IMR-90 (cell line): Measurements from ENCODE around the gene LAMB1. TPM values are rescaled to one million over a fixed set of nuclear protein-coding genes. Genes with fewer than 3 reads are reported as not detected.
A peak's percentile ranks its signal among the peaks of the same experiment; 100 is the strongest.

Experiments
- ATAC-seq: fragments of 200-7000 bp; cut with Tn5 transposase; 2 replicates; pipeline ENCODE4 v1.9.1; 2020; ENCODE audit warnings: low read depth, mild to moderate bottlenecking, moderate library complexity
- BruUV-seq: library from RNA; stranded (reverse); fragments of 400-500 nt; replicated peaks from 2 replicates; lab custom pipeline; 2021; lab: Mats Ljungman, UMichigan
- CTCF ChIA-PET: fragments of 300-600 bp; formaldehyde crosslinking; extraction: SDS; loops from one replicate; lab custom pipeline; 2021; ENCODE audit warnings: antibody characterized with exemption; lab: Yijun Ruan, JAX
- POLR2A ChIA-PET: fragments of 300-600 bp; sonication (Branson Sonifier 250); formaldehyde crosslinking; loops from one replicate; lab custom pipeline; 2022; ENCODE audit warnings: antibody characterized with exemption; ENCODE audit not compliant: unreplicated experiment; lab: Charles Lee
- DNase-seq: peaks from one replicate; pipeline ENCODE4 v3.0.0; 2013
- H2AFZ ChIP-seq: replicated peaks from 2 replicates; pipeline ENCODE3; 2013; ENCODE audit warnings: low read length, mild to moderate bottlenecking; ENCODE audit not compliant: poor library complexity
- H2AK5ac ChIP-seq: 2 replicates; pipeline ENCODE4 v1.6.1; 2013; ENCODE audit warnings: low read depth, low read length, inconsistent platforms
- H2AK9ac ChIP-seq: replicated peaks from 2 replicates; pipeline ENCODE3; 2013; ENCODE audit warnings: mild to moderate bottlenecking, low read depth, low read length, moderate library complexity; ENCODE audit not compliant: poor library complexity
- H2BK120ac ChIP-seq: 2 replicates; pipeline ENCODE4 v1.6.1; 2013; ENCODE audit warnings: low read depth, low read length, inconsistent platforms
- H2BK15ac ChIP-seq: 3 replicates; pipeline ENCODE4 v1.6.1; 2013; ENCODE audit warnings: low read depth, low read length, inconsistent platforms
- H2BK20ac ChIP-seq: 2 replicates; pipeline ENCODE4 v1.6.1; 2013; ENCODE audit warnings: low read depth, mild to moderate bottlenecking, inconsistent platforms, low read length, moderate library complexity
- H2BK5ac ChIP-seq: 2 replicates; pipeline ENCODE4 v1.6.1; 2013; ENCODE audit warnings: mild to moderate bottlenecking, low read depth, low read length, inconsistent platforms; ENCODE audit not compliant: poor library complexity, severe bottlenecking
- H3K14ac ChIP-seq: replicated peaks from 2 replicates; pipeline ENCODE4 v1.6.1; 2013; ENCODE audit warnings: low read depth, low read length, inconsistent platforms
- H3K18ac ChIP-seq: 2 replicates; pipeline ENCODE4 v1.6.1; 2013; ENCODE audit warnings: low read depth, low read length, control low read depth
- H3K23ac ChIP-seq: 2 replicates; pipeline ENCODE4 v1.6.1; 2013; ENCODE audit warnings: low read depth, low read length, inconsistent platforms
- H3K27ac ChIP-seq: 2 replicates; pipeline ENCODE4 v1.5.1; 2013; ENCODE audit warnings: mild to moderate bottlenecking, control low read depth, low read length; ENCODE audit not compliant: insufficient read depth
- H3K27me3 ChIP-seq: 2 replicates; pipeline ENCODE4 v1.6.1; 2013; ENCODE audit warnings: low read length; ENCODE audit not compliant: control insufficient read depth, insufficient read depth
- H3K36me3 ChIP-seq: 2 replicates; pipeline ENCODE4 v1.6.1; 2013; ENCODE audit warnings: low read length, mixed read lengths; ENCODE audit not compliant: control insufficient read depth, insufficient read depth
- H3K4ac ChIP-seq: 2 replicates; pipeline ENCODE4 v1.6.1; 2013; ENCODE audit warnings: low read depth, low read length, inconsistent platforms
- H3K4me1 ChIP-seq: 2 replicates; pipeline ENCODE4 v1.6.1; 2013; ENCODE audit warnings: low read length, mixed read lengths; ENCODE audit not compliant: control insufficient read depth, insufficient read depth
- H3K4me2 ChIP-seq: 2 replicates; pipeline ENCODE4 v1.6.1; 2013; ENCODE audit warnings: low read depth, mild to moderate bottlenecking, control low read depth, low read length, moderate library complexity
- H3K4me3 ChIP-seq: 2 replicates; pipeline ENCODE4 v1.5.1; 2013; ENCODE audit warnings: low read depth, mild to moderate bottlenecking, control low read depth, low read length, moderate library complexity; ENCODE audit not compliant: insufficient read depth
- H3K56ac ChIP-seq: 2 replicates; pipeline ENCODE4 v1.6.1; 2013; ENCODE audit warnings: low read length, inconsistent platforms; ENCODE audit not compliant: insufficient read depth; ENCODE audit errors: extremely low read depth
- H3K79me1 ChIP-seq, 2 experiments: 2 replicates each; pipeline ENCODE4 v1.6.1; 2013; ENCODE audit warnings: low read length in 2 of 2, inconsistent platforms in 1 of 2, low read depth in 1 of 2
- H3K9ac ChIP-seq: 2 replicates; pipeline ENCODE4 v1.6.1; 2013; ENCODE audit warnings: low read depth, low read length, control low read depth
- H3K9me1 ChIP-seq: 2 replicates; pipeline ENCODE4 v1.6.1; 2013; ENCODE audit warnings: low read length, inconsistent platforms; ENCODE audit not compliant: insufficient read depth
- H3K9me3 ChIP-seq: 2 replicates; pipeline ENCODE4 v1.6.1; 2013; ENCODE audit warnings: low read length; ENCODE audit not compliant: control insufficient read depth, insufficient read depth
- H4K20me1 ChIP-seq: 2 replicates; pipeline ENCODE4 v1.6.1; 2013; ENCODE audit warnings: low read length, inconsistent platforms; ENCODE audit not compliant: insufficient read depth
- H4K5ac ChIP-seq: 2 replicates; pipeline ENCODE4 v1.6.1; 2013; ENCODE audit warnings: mild to moderate bottlenecking, low read depth, low read length, control low read depth
- H4K8ac ChIP-seq, 2 experiments: 2 replicates each; pipeline ENCODE4 v1.6.1; 2013; ENCODE audit warnings: low read depth in 2 of 2, low read length in 2 of 2, control low read depth in 1 of 2, inconsistent platforms in 1 of 2
- H4K91ac ChIP-seq: 2 replicates; pipeline ENCODE4 v1.6.1; 2013; ENCODE audit warnings: low read depth, low read length, inconsistent platforms; ENCODE audit not compliant: insufficient read depth
- MAZ ChIP-seq: IDR thresholded peaks from 2 replicates; pipeline ENCODE4 v1.6.1; 2012; ENCODE audit warnings: low read depth, mild to moderate bottlenecking, low read length, improper control_type of control experiment, moderate library complexity, borderline replicate concordance
- NFE2L2 ChIP-seq: fragments of 150-350 bp; IDR thresholded peaks from 2 replicates; pipeline ENCODE4 v1.6.1; 2016; ENCODE audit warnings: low read depth, mild to moderate bottlenecking, low read length
- WGBS, 2 experiments: methylation state at CpG; one replicate each; pipeline versions ENCODE4 v1.1.5 to v1.1.7; 2013; ENCODE audit warnings: missing lambda C conversion rate in 2 of 2; ENCODE audit not compliant: insufficient read length in 1 of 2; ENCODE audit errors: extremely low coverage in 2 of 2; 5-methylcytosine and 5-hydroxymethylcytosine counted together
- dilution Hi-C: fragments of 300-500 bp; cut with HindIII; formaldehyde crosslinking; loops from one replicate; pipeline ENCODE4 v1.14.3; 2018; ENCODE audit warnings: low sequenced_read_pairs; ENCODE audit not compliant: unreplicated experiment
- in situ Hi-C: fragments of 300-500 bp; cut with MboI; formaldehyde crosslinking; loops from 3 replicates; pipeline ENCODE4 v1.14.3; 2019; ENCODE audit warnings: low sequenced_read_pairs, inconsistent platforms, mixed read lengths
- intact Hi-C: fragments of 100-400 bp; cut with micrococcal nuclease; formaldehyde crosslinking; loops from 2 replicates; pipeline ENCODE4 v1.10.0; 2022
- polyA plus RNA-seq, 3 experiments: library from polyadenylated mRNA; depleted of rRNA; stranded (reverse); fragments of >200 nt; gene quantifications; 2 replicates each; pipeline ENCODE4 v1.2.3, GENCODE V29; 2012; ENCODE audit warnings: low replicate concordance in 1 of 3
- total RNA-seq: library from RNA; depleted of rRNA; stranded (reverse); fragments of >200 nt; gene quantifications from 2 replicates; pipeline ENCODE4 v1.2.3, GENCODE V29; 2012

LAMB1 gene
- total and polyA plus RNA-seq, 2 of the 4 experiments (the other 2 are of a cell fraction) = 114 to 117 TPM

DNA sequence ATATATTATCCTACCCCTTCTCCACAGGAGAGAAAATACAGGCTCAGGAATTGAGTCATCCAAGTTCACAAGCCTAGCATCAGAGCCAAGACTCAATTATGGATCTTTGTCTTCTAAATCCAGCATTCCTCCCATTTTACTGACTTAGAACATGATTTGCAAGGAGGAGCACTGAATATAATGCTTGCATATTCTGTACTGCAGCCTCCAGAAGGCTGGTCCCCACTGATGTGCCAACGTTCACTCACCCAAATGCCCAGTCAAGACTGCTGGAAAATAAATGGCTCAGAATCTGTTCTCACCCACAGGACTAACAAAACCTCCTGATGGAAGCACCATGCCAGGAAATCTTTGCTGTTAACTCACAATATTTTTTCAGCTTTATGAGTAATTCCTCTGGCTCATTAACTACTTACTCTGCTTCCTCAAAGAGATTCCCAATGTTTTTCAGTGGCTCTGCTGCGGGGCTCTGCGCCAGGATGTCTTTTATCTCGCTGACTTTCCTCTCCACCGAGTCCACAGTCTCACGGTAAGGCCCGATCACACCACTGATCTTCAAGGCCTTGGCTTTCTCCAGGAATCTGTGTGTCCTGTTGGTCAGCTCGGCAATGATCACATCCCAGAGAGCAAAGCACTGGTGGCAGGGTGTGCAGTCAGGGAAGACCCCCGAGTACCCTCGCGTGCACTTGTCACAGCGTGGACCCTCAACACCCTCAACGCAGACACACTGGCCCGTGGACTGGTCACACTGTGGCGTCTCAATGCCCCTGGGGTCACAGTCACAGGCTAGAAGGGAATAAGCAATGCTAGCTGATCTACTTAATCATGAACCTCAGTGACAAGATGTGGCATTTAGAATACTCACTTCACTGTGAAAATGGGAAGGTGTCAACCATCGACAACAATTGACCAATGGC lies 63.1 kb downstream of the LAMB1 start:
- Histone ChIP-seq H2AFZ (peak overlapping the region; percentile 61), H3K4me3 (no peak overlapping the region), H3K4me2 (peak overlapping the region; percentile 30; the same call in 1 of the 2 replicates), H4K5ac (no peak overlapping the region), H3K9me1 (peaks cover 32% of the 10 kb centered on the region), H3K14ac (peak overlapping the region; percentile 68), H3K9me3 (no peaks in the 10 kb centered on the region), H2AK9ac (peak overlapping the region; percentile 81), H3K23ac (peak overlapping the region; percentile 28; the same call in 1 of the 2 replicates), H2BK20ac (peak overlapping the region; percentile 43; the same call in 1 of the 2 replicates), H3K4me1 (peaks cover 24% of the 10 kb centered on the region), H3K56ac (no peak overlapping the region), H3K18ac (peak overlapping the region; percentile 34; the same call in 1 of the 2 replicates), H4K20me1 (peaks cover 20% of the 10 kb centered on the region), H3K27ac (peak overlapping the region; percentile 15), H2AK5ac (peak overlapping the region; percentile 84), H2BK5ac (peak overlapping the region; percentile 75), H3K79me1 (peaks cover 4 to 47% of the 10 kb centered on the region in 2 experiments; a peak in 3 of 4 replicates), H4K91ac (0 out of 2 replicates have a peak overlapping the region, but pooled peaks have one; percentile 33), H2BK15ac (peak overlapping the region; percentile 45; the same call in 1 of the 3 replicates), H3K27me3 (no peaks in the 10 kb centered on the region), H3K9ac (no peak overlapping the region), H2BK120ac (peak overlapping the region; percentile 49), H4K8ac (peak overlapping the region in 1 of 2 experiments; percentile 60; a peak in 2 of 4 replicates), H3K4ac (peak overlapping the region; percentile 71), H3K36me3 (peaks cover 49% of the 10 kb centered on the region)
- in situ Hi-C loops (no loop called here), intact Hi-C loops (no loop called here), dilution Hi-C loops (no loop called here)
- no peak for TF ChIP-seq MAZ
- no peak for TF ChIP-seq NFE2L2
- peak; percentile 88 for DNase-seq
- 60% methylated on average over 15 of the region's 16 CpGs; no CpG with 5 or more reads in 1 of the 2 experiments for WGBS, 2 experiments
- peak; percentile 50 for ATAC-seq
- CTCF ChIA-PET = no interaction called here
- BruUV-seq = no TSS peak
- POLR2A ChIA-PET = no interaction called here
